GM12872 (cell line): ENCODE results near the gene AKAP12.

ENCODE experiments used
- CTCF ChIP-seq: IDR thresholded peaks from 3 replicates; pipeline ENCODE4 v1.5.1; 2011; ENCODE audit warnings: low read depth, mild to moderate bottlenecking, low read length, moderate library complexity; ENCODE audit not compliant: insufficient read depth

The AKAP12 gene

GRCh38 chr6:151390276-151390850, 150.6 kb downstream of the AKAP12 start:
- TF ChIP-seq CTCF: no peak

- no peak for TF ChIP-seq CTCF
Observed at GRCh38 chr6:151390851-151391470, 151.2 kb downstream of the AKAP12 start.

GRCh38 chr6:151391471-151392413, 152.0 kb downstream of the AKAP12 start, which contains the start of gene ZBTB2:
ZBTB2 (minus strand) TSS chr6:151391559; CDS start chr6:151373637, 17,922 bp downstream.
- no peak for TF ChIP-seq CTCF

GRCh38 chr6:151392427-151392826, 152.7 kb downstream of the AKAP12 start:
- no peak for TF ChIP-seq CTCF

GRCh38 chr6:151393410-151393809, 153.6 kb downstream of the AKAP12 start:
- no peak for TF ChIP-seq CTCF

- TF ChIP-seq CTCF: no peak
Observed at GRCh38 chr6:151399679-151400078, 159.9 kb downstream of the AKAP12 start.

- no peak for TF ChIP-seq CTCF
Observed at GRCh38 chr6:151400473-151400872, 160.7 kb downstream of the AKAP12 start.
